CD4-positive, alpha-beta T cell treated with Interleukin-1 beta for 1 hour (primary cell): ENCODE data around the gene TPRX2.
"Not testable (repeated sequence)": the region's sequence is repeated elsewhere in the genome, so short reads cannot be mapped to it uniquely, and the experiment has no call there.

Source experiments
- DNase-seq, 2 donors: peaks; one replicate each; pipeline ENCODE4 v3.0.0-alpha.2; 2020 to 2022

Gene TPRX2

GRCh38 chr19:47858646-47859285 is at the start of gene TPRX2:
Gene TPRX2 (plus strand): TSS chr19:47859235. CDS start chr19:47859247, 12 bp downstream.
- DNase-seq, result not testable (repeated sequence)

DNA sequence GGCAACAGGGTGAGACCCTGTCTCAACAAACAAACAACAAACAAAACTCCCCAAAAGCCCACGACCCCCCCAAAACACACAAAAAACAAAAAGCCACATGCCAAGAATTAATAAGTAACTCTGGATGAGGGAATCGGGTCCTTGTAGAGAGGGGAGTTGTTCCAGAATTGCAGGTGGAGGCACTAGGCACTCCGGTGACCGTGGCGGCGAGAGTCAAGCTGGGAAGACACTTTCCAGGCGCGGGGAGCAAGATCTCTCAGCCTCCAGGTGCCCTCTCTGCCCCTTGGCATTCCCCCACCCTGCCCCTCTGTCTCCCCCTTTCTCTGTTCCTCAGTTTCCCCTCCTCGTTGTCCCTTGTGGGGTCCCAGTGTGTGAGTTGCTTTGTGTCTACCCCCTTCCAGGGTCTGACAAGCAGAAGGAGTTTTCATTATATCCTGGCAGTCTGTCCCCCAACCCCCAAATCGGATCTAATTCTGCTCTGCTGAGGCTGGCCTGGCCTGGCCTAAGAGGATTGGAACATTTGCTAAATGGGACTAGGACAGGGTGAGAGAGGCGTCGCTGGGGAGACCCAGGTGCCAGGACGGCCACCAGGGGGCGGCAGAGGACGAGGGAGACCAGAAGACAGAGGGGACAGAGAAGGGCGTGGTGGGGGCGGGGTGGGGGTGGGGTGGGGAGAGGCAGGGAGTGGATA is 45.6 kb upstream of the TPRX2 start:
- DNase-seq, result peak; percentile 55 to 68

GRCh38 chr19:47813995-47814328 is 45.1 kb upstream of the TPRX2 start:
- no peak for DNase-seq

DNA sequence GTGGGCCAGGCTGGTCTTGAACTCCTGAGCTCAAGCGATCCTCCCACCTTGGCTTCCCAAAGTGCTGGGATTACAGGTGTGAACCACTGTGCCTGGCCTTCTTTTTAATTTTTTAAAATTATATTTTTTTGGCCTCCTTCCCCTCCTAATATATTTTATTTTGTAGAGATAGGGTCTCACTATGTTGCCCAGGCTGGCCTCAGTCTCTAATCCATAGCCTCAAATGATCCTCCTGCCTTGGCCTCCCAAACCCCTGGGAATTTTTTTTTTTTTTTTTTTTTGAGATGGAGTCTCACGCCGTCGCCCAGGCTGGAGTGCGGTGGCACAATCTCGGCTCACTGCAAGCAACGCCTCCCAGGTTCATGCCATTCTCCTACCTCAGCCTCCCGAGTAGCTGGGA is 42.8 kb upstream of the TPRX2 start:
- DNase-seq, result not testable (repeated sequence)

GRCh38 chr19:47818221-47818620 is 40.8 kb upstream of the TPRX2 start:
- not testable (repeated sequence) for DNase-seq

GRCh38 chr19:47819858-47820257 is 39.2 kb upstream of the TPRX2 start:
- DNase-seq, result no peak

- DNase-seq, result no peak
Observed at GRCh38 chr19:47820410-47820809, 38.6 kb upstream of the TPRX2 start.

DNA sequence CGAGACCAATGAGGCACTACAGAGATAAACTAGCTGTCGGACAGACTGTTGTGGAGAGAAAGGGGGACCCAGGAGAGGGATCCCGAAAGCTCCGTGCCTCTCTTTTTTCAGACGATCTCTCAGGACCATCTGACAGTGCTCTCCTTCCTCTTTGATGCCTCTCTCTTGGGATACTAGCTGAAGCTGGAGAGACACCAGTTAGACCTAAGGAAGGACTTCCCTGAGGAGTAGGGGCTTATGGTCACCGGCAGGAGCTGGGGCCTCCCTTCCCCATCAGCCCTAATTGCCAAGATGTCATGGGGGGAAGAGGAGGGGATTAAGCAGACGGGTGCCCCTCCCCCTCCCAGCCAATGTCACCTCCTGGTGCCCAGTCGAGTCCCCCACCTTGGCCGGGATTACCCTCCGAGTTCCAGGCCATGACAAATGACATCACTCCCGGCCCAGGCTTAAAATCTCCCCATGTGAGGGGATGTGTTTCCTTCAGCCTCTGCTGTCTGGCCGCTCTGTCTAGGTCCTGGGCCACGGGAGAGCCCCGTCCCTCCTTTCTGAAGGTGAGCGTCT is 37.5 kb upstream of the TPRX2 start, which contains the start of gene CRX:
TSS of gene CRX (plus strand) at position 478 of the 561 bp plus-strand sequence. CDS start 12,507 bp downstream, outside the sequence.
- no peak for DNase-seq

GRCh38 chr19:47824396-47824795 is 34.6 kb upstream of the TPRX2 start:
- no peak for DNase-seq

- no peak for DNase-seq
Observed at GRCh38 chr19:47826800-47827199, 32.2 kb upstream of the TPRX2 start.

GRCh38 chr19:47832723-47833122 is 26.3 kb upstream of the TPRX2 start:
- DNase-seq, result no peak

GRCh38 chr19:47836038-47836437 is 23.0 kb upstream of the TPRX2 start:
- DNase-seq, result no peak

GRCh38 chr19:47839411-47839810 is 19.6 kb upstream of the TPRX2 start:
- DNase-seq, result no peak

GRCh38 chr19:47839913-47840312 is 19.1 kb upstream of the TPRX2 start:
- no peak for DNase-seq

- no peak for DNase-seq
Observed at GRCh38 chr19:47842941-47843340, 16.1 kb upstream of the TPRX2 start.

DNA sequence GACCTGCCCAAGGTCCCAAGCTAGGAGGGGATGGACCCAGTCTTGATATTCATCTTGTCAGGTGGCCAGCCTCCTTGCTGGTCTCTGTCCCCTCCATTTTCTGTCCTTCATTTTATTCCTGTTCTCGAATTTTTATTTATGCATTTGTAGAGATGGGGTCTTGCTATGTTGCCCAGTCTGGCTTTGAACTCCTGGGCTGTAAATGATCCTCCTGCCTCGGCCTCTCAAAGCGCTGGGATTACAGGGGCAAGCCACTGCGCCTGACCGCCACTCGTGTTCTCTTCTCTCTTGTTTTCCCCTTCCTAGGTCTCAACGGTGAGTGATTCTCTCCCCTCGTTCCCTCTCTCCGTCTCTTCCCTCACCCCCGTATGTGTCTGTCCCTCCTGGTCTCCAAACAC is 10.6 kb upstream of the TPRX2 start:
- DNase-seq, result no peak

DNA sequence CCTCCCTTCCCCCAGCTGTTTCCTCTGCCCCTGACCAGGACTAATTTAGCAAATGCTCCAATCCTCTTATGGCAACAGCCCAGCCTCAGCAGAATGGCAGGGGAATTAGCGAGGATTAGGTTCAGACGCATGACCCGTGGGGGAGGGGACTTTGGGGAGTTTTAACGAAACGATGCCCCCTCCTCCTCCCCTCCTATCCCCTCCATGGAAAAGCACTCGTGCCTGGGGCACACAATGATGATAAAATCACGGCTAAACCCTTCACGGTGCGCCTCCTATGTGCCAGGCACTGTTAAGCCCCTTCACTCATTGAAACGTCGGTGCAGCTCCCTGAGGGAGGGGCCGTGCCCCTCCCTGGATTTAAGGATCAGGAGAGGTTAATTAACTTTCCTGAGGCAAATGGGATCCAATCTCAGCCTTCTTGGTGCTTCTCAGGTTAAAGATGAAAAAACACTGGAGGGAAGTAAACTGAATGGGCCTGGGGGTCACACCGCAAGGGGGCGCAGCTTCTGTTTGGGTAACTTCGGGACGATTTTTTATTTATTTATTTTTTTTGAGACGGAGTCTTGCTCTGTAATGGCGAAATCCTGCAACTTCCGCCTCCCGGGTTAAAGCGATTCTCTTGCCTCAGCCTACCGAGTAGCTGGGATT is 10.1 kb upstream of the TPRX2 start:
- peak; percentile 4 to 7 for DNase-seq

- DNase-seq, result no peak
Observed at GRCh38 chr19:47853003-47853402, 6.0 kb upstream of the TPRX2 start.

- no peak for DNase-seq
Observed at GRCh38 chr19:47854459-47854858, 4.6 kb upstream of the TPRX2 start.

- not testable (repeated sequence) for DNase-seq
Observed at GRCh38 chr19:47858231-47858630, 804 bp upstream of the TPRX2 start.

GRCh38 chr19:47859838-47860237 is 803 bp downstream of the TPRX2 start:
- not testable (repeated sequence) for DNase-seq

GRCh38 chr19:47860602-47861297 is 1.7 kb downstream of the TPRX2 start:
- DNase-seq, result no peak

DNA sequence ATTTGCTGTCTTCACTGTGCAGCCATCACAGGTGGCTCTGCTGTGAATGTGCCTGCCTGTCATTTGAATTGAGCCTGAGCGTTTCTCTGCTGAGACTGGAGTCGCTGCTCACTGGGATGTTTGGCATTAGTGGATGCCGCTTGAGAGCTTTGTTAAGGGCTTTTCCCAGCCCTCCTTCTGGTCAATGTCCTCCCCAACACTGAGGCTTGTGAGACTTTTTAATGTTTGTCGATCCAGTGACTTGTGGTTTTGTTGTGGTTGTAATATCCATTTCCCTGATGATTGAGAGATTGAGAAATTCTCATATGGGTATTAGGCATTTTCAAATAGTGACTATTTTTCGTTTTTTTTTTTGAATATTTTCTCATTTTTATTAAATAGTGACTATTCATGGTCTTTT is 2.6 kb downstream of the TPRX2 start:
- DNase-seq, result no peak
